Astrocyte (in vitro differentiated cells and primary cell): ENCODE results near the gene IMPA2.

ENCODE experiments used
- CTCF ChIP-seq: IDR thresholded peaks from 2 replicates; pipeline ENCODE4 v1.5.1; 2011; ENCODE audit warnings: low read depth, mild to moderate bottlenecking, inconsistent platforms, low read length, moderate library complexity; ENCODE audit not compliant: insufficient read depth
- EZH2 ChIP-seq: IDR thresholded peaks from 2 replicates; pipeline ENCODE4 v1.6.1; 2012; ENCODE audit warnings: mild to moderate bottlenecking, low read length, inconsistent platforms; ENCODE audit not compliant: insufficient read depth

GRCh38 chr18:12007063-12007462 lies 25.8 kb downstream of the IMPA2 start:
- TF ChIP-seq CTCF, result no peak
- no peak for TF ChIP-seq EZH2
